A673 (cell line): Measurements from ENCODE around the gene IFI44. TPM values are rescaled to one million over a fixed set of nuclear protein-coding genes. Genes with fewer than 3 reads are reported as not detected.

ENCODE experiments used
- BruUV-seq: library from RNA; stranded (reverse); fragments of 400-500 nt; replicated peaks from 2 replicates; lab custom pipeline; 2021; lab: Mats Ljungman, UMichigan
- CTCF ChIA-PET: fragments of 300-600 bp; sonication (Branson Sonifier 250); formaldehyde crosslinking; loops from one replicate; lab custom pipeline; 2022; ENCODE audit warnings: antibody characterized with exemption; lab: Charles Lee
- POLR2A ChIA-PET: fragments of 300-600 bp; sonication (Branson Sonifier 250); formaldehyde crosslinking; loops from one replicate; lab custom pipeline; 2022; ENCODE audit warnings: antibody characterized with exemption; ENCODE audit not compliant: low non-redundant PET; lab: Charles Lee
- DNase-seq: peaks from one replicate; pipeline ENCODE4 v3.0.0-alpha.2; 2015; ENCODE audit warnings: low spot score
- H3K27ac ChIP-seq: fragments of 200-600 bp; sonication (generic); 2 replicates; pipeline ENCODE4 v1.5.1; 2016; ENCODE audit warnings: mixed run types, low read depth, mild to moderate bottlenecking, mixed read lengths, antibody characterized with exemption, low read length; ENCODE audit not compliant: poor library complexity, severe bottlenecking
- H3K27me3 ChIP-seq: fragments of 200-600 bp; sonication (generic); replicated peaks from 2 replicates; pipeline ENCODE4 v1.6.1; 2017; ENCODE audit warnings: mixed run types, low read depth, mild to moderate bottlenecking, mixed read lengths, antibody characterized with exemption, low read length; ENCODE audit not compliant: insufficient read depth, poor library complexity
- H3K36me3 ChIP-seq: fragments of 200-600 bp; sonication (generic); 2 replicates; pipeline ENCODE4 v1.6.1; 2016; ENCODE audit warnings: mixed run types, mild to moderate bottlenecking, mixed read lengths, antibody characterized with exemption, low read length; ENCODE audit not compliant: insufficient read depth, poor library complexity, severe bottlenecking
- H3K4me1 ChIP-seq: fragments of 200-600 bp; sonication (generic); 2 replicates; pipeline ENCODE4 v1.6.1; 2017; ENCODE audit warnings: mixed run types, mild to moderate bottlenecking, mixed read lengths, antibody characterized with exemption, low read length; ENCODE audit not compliant: insufficient read depth, poor library complexity, severe bottlenecking
- H3K4me3 ChIP-seq: fragments of 200-600 bp; sonication (generic); 2 replicates; pipeline ENCODE4 v1.5.1; 2016; ENCODE audit warnings: low read depth, mixed run types, mild to moderate bottlenecking, mixed read lengths, low read length; ENCODE audit not compliant: poor library complexity, severe bottlenecking
- H3K9me3 ChIP-seq: fragments of 200-600 bp; sonication (generic); 2 replicates; pipeline ENCODE4 v1.6.1; 2016; ENCODE audit warnings: mixed run types, low read depth, mild to moderate bottlenecking, mixed read lengths, antibody characterized with exemption, low read length; ENCODE audit not compliant: poor library complexity, severe bottlenecking
- EZH2 ChIP-seq: fragments of 200-600 bp; sonication (generic); IDR thresholded peaks from 2 replicates; pipeline ENCODE4 v1.6.1; 2017; ENCODE audit warnings: borderline replicate concordance, low read depth, mild to moderate bottlenecking, mixed read lengths, antibody characterized with exemption, low read length; ENCODE audit not compliant: poor library complexity, severe bottlenecking
- intact Hi-C: fragments of 100-400 bp; cut with micrococcal nuclease; formaldehyde crosslinking; loops from one replicate; pipeline ENCODE4 v1.10.0; 2022; ENCODE audit not compliant: unreplicated experiment
- total RNA-seq: library from RNA; stranded (reverse); gene quantifications from 2 replicates; pipeline ENCODE4 v1.2.3, GENCODE V29; 2021
- TF ChIP-seq, protein P1 (sequence below): fragments of 300-800, 200-600 bp; sonication (generic); conservative IDR thresholded peaks from 2 replicates; pipeline ENCODE4 v1.5.1; 2017; ENCODE audit warnings: low read depth, mild to moderate bottlenecking, antibody characterized with exemption, low read length, moderate library complexity, mixed read lengths

The IFI44 gene
- total RNA-seq, 1 experiment from 2014 or later = 29.0 TPM

DNA sequence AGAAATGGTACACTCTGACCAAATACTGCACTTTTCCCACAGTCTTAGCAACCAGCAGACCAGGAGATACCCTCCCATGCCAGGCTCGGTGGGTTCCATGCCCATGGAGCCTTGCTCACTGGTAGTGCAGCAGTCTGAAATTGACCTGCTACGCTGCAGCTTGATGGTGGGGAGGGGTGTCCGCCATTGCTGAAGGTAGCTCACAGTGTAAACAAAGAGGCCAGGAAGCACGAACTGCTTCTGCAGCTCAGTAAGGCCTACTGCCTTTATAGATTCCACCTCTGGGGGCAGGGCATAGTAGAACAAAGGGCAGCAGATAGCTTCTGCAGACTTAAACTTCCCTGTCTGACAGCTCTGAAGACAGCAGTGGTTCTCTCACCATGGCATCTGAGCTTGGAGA is 41.7 kb upstream of the IFI44 start:
- ChIA-PET POLR2A (no interaction called here), CTCF (interaction anchor here (0.6 to 1.4 kb wide), 3 partner anchors 462 to 477 kb away, joined by 3 to 5 read pairs (median 4); no protein-coding TSS in a partner anchor)
- Histone ChIP-seq H3K27me3 (no peaks in the 10 kb centered on the region), H3K36me3 (no peaks in the 10 kb centered on the region), H3K9me3 (no peaks in the 10 kb centered on the region), H3K4me1 (no peaks in the 10 kb centered on the region), H3K4me3 (no peak overlapping the region), H3K27ac (no peak overlapping the region)
- no peak for DNase-seq
- TF ChIP-seq EZH2 = no peak
- TF ChIP-seq, protein P1, sequence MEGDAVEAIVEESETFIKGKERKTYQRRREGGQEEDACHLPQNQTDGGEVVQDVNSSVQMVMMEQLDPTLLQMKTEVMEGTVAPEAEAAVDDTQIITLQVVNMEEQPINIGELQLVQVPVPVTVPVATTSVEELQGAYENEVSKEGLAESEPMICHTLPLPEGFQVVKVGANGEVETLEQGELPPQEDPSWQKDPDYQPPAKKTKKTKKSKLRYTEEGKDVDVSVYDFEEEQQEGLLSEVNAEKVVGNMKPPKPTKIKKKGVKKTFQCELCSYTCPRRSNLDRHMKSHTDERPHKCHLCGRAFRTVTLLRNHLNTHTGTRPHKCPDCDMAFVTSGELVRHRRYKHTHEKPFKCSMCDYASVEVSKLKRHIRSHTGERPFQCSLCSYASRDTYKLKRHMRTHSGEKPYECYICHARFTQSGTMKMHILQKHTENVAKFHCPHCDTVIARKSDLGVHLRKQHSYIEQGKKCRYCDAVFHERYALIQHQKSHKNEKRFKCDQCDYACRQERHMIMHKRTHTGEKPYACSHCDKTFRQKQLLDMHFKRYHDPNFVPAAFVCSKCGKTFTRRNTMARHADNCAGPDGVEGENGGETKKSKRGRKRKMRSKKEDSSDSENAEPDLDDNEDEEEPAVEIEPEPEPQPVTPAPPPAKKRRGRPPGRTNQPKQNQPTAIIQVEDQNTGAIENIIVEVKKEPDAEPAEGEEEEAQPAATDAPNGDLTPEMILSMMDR = no peak
- no TSS peak for BruUV-seq
- intact Hi-C loops = loop anchor here (1.0 to 10.0 kb wide), 3 partner anchors 273 to 478 kb away; no protein-coding TSS in a partner anchor

GRCh38 chr1:78617615-78618026 is 32.0 kb upstream of the IFI44 start:
- BruUV-seq = no TSS peak
- Histone ChIP-seq H3K27me3 (no peaks in the 10 kb centered on the region), H3K4me3 (no peak overlapping the region), H3K27ac (no peak overlapping the region), H3K9me3 (no peaks in the 10 kb centered on the region), H3K36me3 (no peaks in the 10 kb centered on the region), H3K4me1 (peaks cover 31% of the 10 kb centered on the region)
- ChIA-PET POLR2A (no interaction called here), CTCF (no interaction called here)
- peak; percentile 95 for DNase-seq
- intact Hi-C loops = loop anchor here (1.0 to 5.0 kb wide), 4 partner anchors 33 to 580 kb away; no protein-coding TSS in a partner anchor
- TF ChIP-seq EZH2 = no peak
- TF ChIP-seq, protein P1 = peak; percentile 88

DNA sequence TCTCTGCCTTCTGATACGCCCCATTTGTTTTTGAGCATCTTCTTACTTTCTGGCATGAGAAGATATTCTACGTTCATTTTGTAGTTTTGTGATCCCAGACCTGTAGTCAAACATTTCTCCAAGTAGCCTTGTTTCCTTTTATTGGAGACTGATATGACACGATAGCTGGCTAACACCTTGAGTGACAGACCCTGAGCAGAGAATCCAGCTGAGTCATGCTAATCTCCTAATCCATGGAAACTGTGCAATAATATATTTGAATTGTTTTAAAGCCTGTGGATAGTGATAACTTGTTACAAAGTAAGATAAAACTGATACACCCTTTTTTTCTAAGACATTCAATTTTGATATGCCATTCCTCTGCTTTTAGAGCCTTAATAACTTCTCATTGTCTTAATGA is 30.6 kb upstream of the IFI44 start:
- POLR2A ChIA-PET = no interaction called here
- peak overlapping the region; percentile 64 for H3K27ac ChIP-seq
- no TSS peak for BruUV-seq
- DNase-seq = peak; percentile 32
- no peaks in the 10 kb centered on the region for H3K9me3 ChIP-seq
- intact Hi-C loops = loop anchor here (2.0 to 5.0 kb wide), 3 partner anchors 32 to 578 kb away; no protein-coding TSS in a partner anchor
- TF ChIP-seq, protein P1 = no peak
- TF ChIP-seq EZH2 = no peak
- H3K36me3 ChIP-seq = no peaks in the 10 kb centered on the region
- CTCF ChIA-PET = no interaction called here
- H3K4me3 ChIP-seq = no peak overlapping the region
- H3K4me1 ChIP-seq = peaks cover 31% of the 10 kb centered on the region
- no peaks in the 10 kb centered on the region for H3K27me3 ChIP-seq
